HCT116 (cell line): Measurements from ENCODE around the gene ATP1A2. TPM values are rescaled to one million over a fixed set of nuclear protein-coding genes. Genes with fewer than 3 reads are reported as not detected.
A peak's percentile ranks its signal among the peaks of the same experiment; 100 is the strongest.

Experiments
- ATAC-seq: fragments of 200-7000 bp; cut with Tn5 transposase; 2 replicates; pipeline ENCODE4 v1.9.1; 2020; ENCODE audit warnings: mild to moderate bottlenecking, moderate library complexity
- BruUV-seq: library from RNA; stranded (reverse); fragments of 400-500 nt; replicated peaks from 2 replicates; lab custom pipeline; 2021; lab: Mats Ljungman, UMichigan
- CTCF ChIA-PET: fragments of 300-600 bp; sonication (Branson Sonifier 250); formaldehyde crosslinking; loops from one replicate; lab custom pipeline; 2021; ENCODE audit warnings: antibody characterized with exemption; lab: Charles Lee
- POLR2A ChIA-PET: fragments of 300-600, 350-600 bp; sonication (Branson Sonifier 250); formaldehyde crosslinking; loops from one replicate; lab custom pipeline; 2021; ENCODE audit warnings: antibody characterized with exemption; lab: Charles Lee
- RAD21 ChIA-PET, 2 experiments: fragments of 300-600 bp; sonication (Branson Sonifier 250); formaldehyde crosslinking; loops; one replicate each; lab custom pipeline; 2023; ENCODE audit warnings: low total read pairs in 2 of 2; ENCODE audit not compliant: uncharacterized antibody in 2 of 2, unreplicated experiment in 2 of 2, low non-redundant PET in 1 of 2; lab: Charles Lee
- DNase-seq: peaks from one replicate; pipeline ENCODE4 v3.0.0-alpha.2; 2010; ENCODE audit warnings: low read depth, low spot score
- H2AFZ ChIP-seq: fragments of 200-600 bp; shearing (Covaris generic), sonication (generic); 2 replicates; pipeline ENCODE4 v1.6.1; 2017; ENCODE audit warnings: low read depth, mixed run types, mixed read lengths, antibody characterized with exemption, low read length; ENCODE audit not compliant: poor library complexity, severe bottlenecking
- H3K27ac ChIP-seq: 2 replicates; pipeline ENCODE4 v1.5.1; 2012; ENCODE audit warnings: low read depth, low read length
- H3K27me3 ChIP-seq: fragments of 200-600 bp; sonication (generic); 2 replicates; pipeline ENCODE4 v1.6.1; 2016; ENCODE audit warnings: mixed run types, low read length, mixed read lengths; ENCODE audit not compliant: insufficient read depth
- H3K36me3 ChIP-seq, 2 experiments: fragments of 200-500 bp in 1 of 2; fragments of 200-600 bp in 1 of 2; sonication (Bioruptor generic) in 1 of 2; sonication (generic) in 1 of 2; 2 replicates each; pipeline versions ENCODE4 v1.5.1 to v1.6.1; 2014 to 2016; ENCODE audit warnings: low read length in 2 of 2, inconsistent platforms in 1 of 2, mixed read lengths in 1 of 2, mixed run types in 1 of 2; ENCODE audit not compliant: insufficient read depth in 2 of 2, control insufficient read depth in 1 of 2
- H3K4me1 ChIP-seq, 2 experiments: fragments of 200-600 bp in 1 of 2; sonication (generic) in 1 of 2; 2 replicates each; pipeline versions ENCODE4 v1.5.1 to v1.6.1; 2012 to 2017; ENCODE audit warnings: low read length in 2 of 2, inconsistent platforms in 1 of 2, mild to moderate bottlenecking in 1 of 2, mixed read lengths in 1 of 2, mixed run types in 1 of 2, moderate library complexity in 1 of 2; ENCODE audit not compliant: insufficient read depth in 2 of 2, control insufficient read depth in 1 of 2
- H3K4me2 ChIP-seq: fragments of 200-600 bp; sonication (generic); 2 replicates; pipeline ENCODE4 v1.6.1; 2017; ENCODE audit warnings: mixed run types, low read length, mixed read lengths
- H3K4me3 ChIP-seq, 2 experiments: fragments of 200-600 bp in 1 of 2; sonication (generic) in 1 of 2; replicated peaks in 1 of 2; 2 replicates each; pipeline ENCODE4 v1.5.1; 2011 to 2016; ENCODE audit warnings: low read length in 2 of 2, control low read depth in 1 of 2, low read depth in 1 of 2, mild to moderate bottlenecking in 1 of 2, mixed read lengths in 1 of 2, mixed run types in 1 of 2
- H3K79me2 ChIP-seq: fragments of 200-600 bp; sonication (generic); 2 replicates; pipeline ENCODE4 v1.6.1; 2017; ENCODE audit warnings: mild to moderate bottlenecking, mixed run types, low read length, moderate library complexity, mixed read lengths; ENCODE audit not compliant: insufficient read depth
- H3K9ac ChIP-seq: fragments of 200-600 bp; sonication (generic); 2 replicates; pipeline ENCODE4 v1.6.1; 2016; ENCODE audit warnings: low read length, mixed read lengths
- H3K9me2 ChIP-seq: fragments of 200-600 bp; sonication (generic), shearing (Covaris generic); 2 replicates; pipeline ENCODE4 v1.6.1; 2017; ENCODE audit warnings: mixed run types, mild to moderate bottlenecking, moderate library complexity; ENCODE audit not compliant: insufficient read depth
- H3K9me3 ChIP-seq, 2 experiments: fragments of 200-500 bp in 1 of 2; fragments of 200-600 bp in 1 of 2; sonication (Bioruptor generic) in 1 of 2; sonication (generic) in 1 of 2; 2 replicates each; pipeline ENCODE4 v1.6.1; 2014 to 2017; ENCODE audit warnings: low read length in 2 of 2, mixed read lengths in 2 of 2, inconsistent platforms in 1 of 2, low read depth in 1 of 2, mild to moderate bottlenecking in 1 of 2, mixed run types in 1 of 2, moderate library complexity in 1 of 2; ENCODE audit not compliant: control insufficient read depth in 1 of 2, insufficient read depth in 1 of 2
- H4K20me1 ChIP-seq: fragments of 200-600 bp; sonication (generic), shearing (Covaris generic); 2 replicates; pipeline ENCODE4 v1.6.1; 2017; ENCODE audit warnings: mixed run types, mild to moderate bottlenecking, moderate library complexity; ENCODE audit not compliant: insufficient read depth
- CBX3 ChIP-seq: IDR thresholded peaks from 2 replicates; pipeline ENCODE4 v1.6.1; 2012; ENCODE audit warnings: low read depth
- CTCF ChIP-seq, 3 experiments: fragments of 200-600 bp in 1 of 3; sonication (generic) in 1 of 3; IDR thresholded peaks in 2 of 3; conservative IDR thresholded peaks in 1 of 3; 2 replicates each; pipeline ENCODE4 v1.5.1; 2012 to 2017; ENCODE audit warnings: low read depth in 2 of 3, low read length in 2 of 3, antibody characterized with exemption in 1 of 3, borderline replicate concordance in 1 of 3, control low read depth in 1 of 3, mild to moderate bottlenecking in 1 of 3, mixed read lengths in 1 of 3, mixed run types in 1 of 3, moderate library complexity in 1 of 3; ENCODE audit not compliant: insufficient read depth in 1 of 3
- EGR1 ChIP-seq: IDR thresholded peaks from 2 replicates; pipeline ENCODE4 v1.6.1; 2012; ENCODE audit warnings: low read depth
- ELF1 ChIP-seq: IDR thresholded peaks from 2 replicates; pipeline ENCODE4 v1.6.1; 2012; ENCODE audit warnings: low read depth, borderline replicate concordance
- EZH2 ChIP-seq: fragments of 200-600 bp; sonication (generic); IDR thresholded peaks from 2 replicates; pipeline ENCODE4 v1.6.1; 2017; ENCODE audit warnings: antibody characterized with exemption, mixed run types
- FOSL1 ChIP-seq: IDR thresholded peaks from 2 replicates; pipeline ENCODE4 v1.6.1; 2012; ENCODE audit warnings: low read depth
- SP1 ChIP-seq: IDR thresholded peaks from 2 replicates; pipeline ENCODE4 v1.6.1; 2012; ENCODE audit warnings: low read depth
- SRF ChIP-seq: IDR thresholded peaks from 2 replicates; pipeline ENCODE4 v1.6.1; 2012; ENCODE audit warnings: low read depth
- YY1 ChIP-seq: IDR thresholded peaks from 2 replicates; pipeline ENCODE4 v1.6.1; 2011; ENCODE audit warnings: low read length, low read depth, moderate library complexity, mild to moderate bottlenecking; ENCODE audit not compliant: insufficient replicate concordance; ENCODE audit errors: extremely low read depth
- intact Hi-C: fragments of 100-400 bp; cut with micrococcal nuclease; formaldehyde crosslinking; loops from 2 replicates; pipeline ENCODE4 v1.10.0; 2022
- total RNA-seq: library from RNA; stranded (reverse); gene quantifications from one replicate; pipeline ENCODE4 v1.2.1, GENCODE V29; 2021; ENCODE audit not compliant: unreplicated experiment

ATP1A2 gene
- total RNA-seq, 1 experiment from 2014 or later, result not detected

GRCh38 chr1:160097151-160097910 lies 18.2 kb upstream of the ATP1A2 start:
- CTCF ChIA-PET, result interaction anchor here (1.9 to 4.2 kb wide), 6 partner anchors 11 to 279 kb away, joined by 8 to 30 read pairs (median 10); no protein-coding TSS in a partner anchor
- H4K20me1 ChIP-seq, result no peaks in the 10 kb centered on the region
- peak overlapping the region; percentile 76 to 90 for H3K4me3 ChIP-seq
- no peaks in the 10 kb centered on the region for H3K27me3 ChIP-seq
- H3K79me2 ChIP-seq, result peaks cover 4% of the 10 kb centered on the region; the same call in 1 of the 2 replicates
- H3K4me2 ChIP-seq, result peak overlapping the region; percentile 98
- ATAC-seq, result no peak
- peak overlapping the region; percentile 60; the same call in 1 of the 2 replicates for H3K27ac ChIP-seq
- DNase-seq, result no peak
- no peaks in the 10 kb centered on the region for H3K9me2 ChIP-seq
- BruUV-seq, result TSS peak; percentile 66
- H2AFZ ChIP-seq, result no peak overlapping the region
- TF ChIP-seq EZH2, result no peak
- no peak for TF ChIP-seq YY1
- TF ChIP-seq SRF, result no peak
- TF ChIP-seq CBX3, result no peak
- TF ChIP-seq CTCF (IDR thresholded peaks at IDR 0.05 in 2 of 3, conservative IDR thresholded peaks at IDR 0.05 in 1 of 3; ENCODE audit: borderline replicate concordance in 1 of 3, insufficient read depth in 1 of 3, low read depth in 2 of 3, low read length in 2 of 3), result no peak
- TF ChIP-seq EGR1, result no peak
- no peak for TF ChIP-seq FOSL1
- TF ChIP-seq SP1, result no peak
- no peak for TF ChIP-seq ELF1
- intact Hi-C loops, result no loop called here
- H3K4me1 ChIP-seq, result peaks cover 11 to 28% of the 10 kb centered on the region in 2 experiments
- RAD21 ChIA-PET, result no interaction called here
- peak overlapping the region; percentile 81 for H3K9ac ChIP-seq
- POLR2A ChIA-PET, result interaction anchor here (1.7 kb wide), 1 partner anchor 9 kb away, joined by 3 read pairs; no protein-coding TSS in a partner anchor
- H3K9me3 ChIP-seq, result no peaks in the 10 kb centered on the region
- no peaks in the 10 kb centered on the region for H3K36me3 ChIP-seq
